ENCODE results near the gene ZKSCAN2. TPM values are rescaled to one million over a fixed set of nuclear protein-coding genes. Genes with fewer than 3 reads are reported as not detected.

ZKSCAN2 gene
- total RNA-seq, 1 experiment from 2014 or later, result 4.5 TPM

DNA sequence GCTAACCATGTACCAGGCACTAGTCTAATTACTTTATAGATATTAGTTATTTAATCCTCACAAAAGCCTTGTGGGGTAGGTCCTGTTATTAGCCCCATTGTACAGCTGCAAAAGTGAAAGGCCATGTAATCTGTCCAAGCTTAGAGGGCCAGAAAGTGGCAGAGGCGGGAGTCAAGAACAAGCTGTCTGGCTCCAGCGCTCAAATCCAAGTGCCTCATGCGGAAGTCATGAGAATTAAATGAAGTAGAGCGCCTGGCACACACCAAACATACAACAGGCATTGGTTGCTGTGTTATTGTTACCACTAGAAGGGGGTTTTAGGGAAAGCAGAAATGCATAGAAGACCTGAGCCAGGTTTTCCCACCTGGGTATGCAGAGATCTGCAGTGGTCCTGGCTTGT lies 39.7 kb downstream of the ZKSCAN2 start:
- no peaks in the 10 kb centered on the region for H3K79me2 ChIP-seq (ENCODE audit: low read depth)
- no peaks in the 10 kb centered on the region for H3K36me3 ChIP-seq (ENCODE audit: low read depth)
- no peaks in the 10 kb centered on the region for H4K20me1 ChIP-seq (ENCODE audit: insufficient read depth)
- no peak for DNase-seq
- no peaks in the 10 kb centered on the region for H3K9me3 ChIP-seq (ENCODE audit: insufficient read depth, low read depth)
- H3K4me2 ChIP-seq, result no peak overlapping the region
- no peak overlapping the region for H3K27ac ChIP-seq
- H3K4me1 ChIP-seq (replicated peaks; ENCODE audit: insufficient read depth), result no peaks in the 10 kb centered on the region
- no peak overlapping the region for H3K4me3 ChIP-seq
- intact Hi-C loops (cut with micrococcal nuclease; ENCODE audit: unreplicated experiment), result no loop called here
- H2AFZ ChIP-seq, result no peak overlapping the region
- CTCF ChIA-PET, result interaction anchor here (0.5 to 0.6 kb wide), 2 partner anchors 81 to 118 kb away, joined by 3 read pairs; no protein-coding TSS in a partner anchor
- no TSS peak for BruUV-seq (replicated peaks)
- no peak for TF ChIP-seq EZH2 (IDR thresholded peaks at IDR 0.05; ENCODE audit: low read depth)
- TF ChIP-seq, protein P1, sequence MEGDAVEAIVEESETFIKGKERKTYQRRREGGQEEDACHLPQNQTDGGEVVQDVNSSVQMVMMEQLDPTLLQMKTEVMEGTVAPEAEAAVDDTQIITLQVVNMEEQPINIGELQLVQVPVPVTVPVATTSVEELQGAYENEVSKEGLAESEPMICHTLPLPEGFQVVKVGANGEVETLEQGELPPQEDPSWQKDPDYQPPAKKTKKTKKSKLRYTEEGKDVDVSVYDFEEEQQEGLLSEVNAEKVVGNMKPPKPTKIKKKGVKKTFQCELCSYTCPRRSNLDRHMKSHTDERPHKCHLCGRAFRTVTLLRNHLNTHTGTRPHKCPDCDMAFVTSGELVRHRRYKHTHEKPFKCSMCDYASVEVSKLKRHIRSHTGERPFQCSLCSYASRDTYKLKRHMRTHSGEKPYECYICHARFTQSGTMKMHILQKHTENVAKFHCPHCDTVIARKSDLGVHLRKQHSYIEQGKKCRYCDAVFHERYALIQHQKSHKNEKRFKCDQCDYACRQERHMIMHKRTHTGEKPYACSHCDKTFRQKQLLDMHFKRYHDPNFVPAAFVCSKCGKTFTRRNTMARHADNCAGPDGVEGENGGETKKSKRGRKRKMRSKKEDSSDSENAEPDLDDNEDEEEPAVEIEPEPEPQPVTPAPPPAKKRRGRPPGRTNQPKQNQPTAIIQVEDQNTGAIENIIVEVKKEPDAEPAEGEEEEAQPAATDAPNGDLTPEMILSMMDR (conservative IDR thresholded peaks at IDR 0.05), result no peak
- H3K9me2 ChIP-seq (ENCODE audit: insufficient read depth), result no peaks in the 10 kb centered on the region
- no peaks in the 10 kb centered on the region for H3K27me3 ChIP-seq (ENCODE audit: insufficient read depth, low read depth)
- POLR2A ChIA-PET (ENCODE audit: unreplicated experiment), result no interaction called here
- H3F3A ChIP-seq (ENCODE audit: insufficient read depth, low read depth), result no peaks in the 10 kb centered on the region

DNA sequence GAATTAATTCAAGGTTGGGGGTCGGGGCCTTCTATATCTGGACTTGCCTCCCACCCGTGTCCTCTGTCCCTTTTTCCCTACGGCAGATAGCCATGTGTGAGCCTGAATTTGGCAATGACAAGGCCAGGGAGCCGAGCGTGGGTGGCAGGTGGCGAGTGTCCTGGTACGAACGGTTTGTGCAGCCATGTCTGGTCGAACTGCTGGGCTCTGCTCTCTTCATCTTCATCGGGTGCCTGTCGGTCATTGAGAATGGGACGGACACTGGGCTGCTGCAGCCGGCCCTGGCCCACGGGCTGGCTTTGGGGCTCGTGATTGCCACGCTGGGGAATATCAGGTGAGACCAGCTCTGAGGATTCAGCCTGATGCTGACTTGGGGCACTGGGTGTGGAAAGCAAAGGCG lies 40.5 kb downstream of the ZKSCAN2 start:
- H2AFZ ChIP-seq, result no peak overlapping the region
- H3K4me1 ChIP-seq (replicated peaks; ENCODE audit: insufficient read depth), result no peaks in the 10 kb centered on the region
- no peaks in the 10 kb centered on the region for H3K9me3 ChIP-seq (ENCODE audit: insufficient read depth, low read depth)
- POLR2A ChIA-PET (ENCODE audit: unreplicated experiment), result no interaction called here
- no TSS peak for BruUV-seq (replicated peaks)
- no peaks in the 10 kb centered on the region for H3K9me2 ChIP-seq (ENCODE audit: insufficient read depth)
- no peaks in the 10 kb centered on the region for H3K36me3 ChIP-seq (ENCODE audit: low read depth)
- DNase-seq, result no peak
- no peaks in the 10 kb centered on the region for H3K27me3 ChIP-seq (ENCODE audit: insufficient read depth, low read depth)
- H3K79me2 ChIP-seq (ENCODE audit: low read depth), result no peaks in the 10 kb centered on the region
- CTCF ChIA-PET, result no interaction called here
- no peak overlapping the region for H3K27ac ChIP-seq
- no peaks in the 10 kb centered on the region for H4K20me1 ChIP-seq (ENCODE audit: insufficient read depth)
- TF ChIP-seq, protein P1 (conservative IDR thresholded peaks at IDR 0.05), result no peak
- no peak for TF ChIP-seq EZH2 (IDR thresholded peaks at IDR 0.05; ENCODE audit: low read depth)
- no peak overlapping the region for H3K4me3 ChIP-seq
- H3K4me2 ChIP-seq, result no peak overlapping the region
- no peaks in the 10 kb centered on the region for H3F3A ChIP-seq (ENCODE audit: insufficient read depth, low read depth)
- intact Hi-C loops (cut with micrococcal nuclease; ENCODE audit: unreplicated experiment), result no loop called here

DNA sequence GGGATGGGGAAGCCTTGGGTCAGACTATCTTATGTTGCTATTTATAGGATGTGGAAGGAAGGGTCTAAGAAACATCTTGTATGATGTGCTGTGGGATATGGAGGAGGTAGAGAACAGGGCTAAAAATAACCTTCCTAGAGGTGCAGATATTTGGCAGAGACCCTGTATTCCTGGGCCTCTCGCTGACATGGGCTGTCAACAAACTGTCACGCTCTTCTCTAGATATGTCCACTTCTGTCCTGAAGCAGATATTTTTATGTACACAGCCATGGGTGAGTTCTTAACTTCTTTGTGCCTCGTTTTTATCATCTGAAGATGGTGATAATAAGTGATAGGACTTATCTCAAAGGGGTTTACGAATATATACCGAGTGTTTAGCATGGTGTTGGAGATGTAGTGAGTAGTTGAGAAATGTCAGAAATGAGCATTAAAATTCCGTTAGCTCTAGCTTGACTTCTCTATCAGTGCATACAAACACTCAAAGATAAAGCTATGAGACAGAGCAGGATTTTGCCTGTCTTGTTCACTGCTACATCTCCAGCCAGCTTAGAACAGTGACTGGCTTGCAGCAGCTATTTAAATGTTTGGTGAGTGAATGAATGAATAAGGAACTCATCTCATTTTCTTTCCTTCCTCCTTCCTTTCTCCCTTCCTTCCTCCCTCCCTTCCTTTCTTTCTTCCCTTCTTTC lies 43.8 kb downstream of the ZKSCAN2 start:
- intact Hi-C loops (cut with micrococcal nuclease; ENCODE audit: unreplicated experiment), result no loop called here
- POLR2A ChIA-PET (ENCODE audit: unreplicated experiment), result no interaction called here
- H3F3A ChIP-seq (ENCODE audit: insufficient read depth, low read depth), result no peaks in the 10 kb centered on the region
- H3K36me3 ChIP-seq (ENCODE audit: low read depth), result no peaks in the 10 kb centered on the region
- H2AFZ ChIP-seq, result no peak overlapping the region
- no peak for DNase-seq
- H3K9me3 ChIP-seq (ENCODE audit: insufficient read depth, low read depth), result no peaks in the 10 kb centered on the region
- TF ChIP-seq, protein P1 (conservative IDR thresholded peaks at IDR 0.05), result no peak
- no peak for TF ChIP-seq EZH2 (IDR thresholded peaks at IDR 0.05; ENCODE audit: low read depth)
- CTCF ChIA-PET, result no interaction called here
- no peak overlapping the region for H3K27ac ChIP-seq
- no peaks in the 10 kb centered on the region for H3K4me1 ChIP-seq (replicated peaks; ENCODE audit: insufficient read depth)
- H3K79me2 ChIP-seq (ENCODE audit: low read depth), result no peaks in the 10 kb centered on the region
- no peak overlapping the region for H3K4me2 ChIP-seq
- no peaks in the 10 kb centered on the region for H3K27me3 ChIP-seq (ENCODE audit: insufficient read depth, low read depth)
- no peaks in the 10 kb centered on the region for H3K9me2 ChIP-seq (ENCODE audit: insufficient read depth)
- H4K20me1 ChIP-seq (ENCODE audit: insufficient read depth), result no peaks in the 10 kb centered on the region
- no peak overlapping the region for H3K4me3 ChIP-seq
- BruUV-seq (replicated peaks), result no TSS peak

Measured in PC-9 (cell line).